Left lung (tissue), 10 donors: Measurements from ENCODE around the gene SNX27. TPM values are rescaled to one million over a fixed set of nuclear protein-coding genes. Genes with fewer than 3 reads are reported as not detected.
"Not testable (repeated sequence)": the region's sequence is repeated elsewhere in the genome, so short reads cannot be mapped to it uniquely, and the experiment has no call there.

Source experiments
- ATAC-seq: fragments of 200-7000 bp; cut with Tn5 transposase; one replicate; pipeline ENCODE4 v1.9.1; 2020; ENCODE audit warnings: moderate library complexity
- DNase-seq, 4 donors: peaks; one replicate each; pipeline ENCODE4 v3.0.0-alpha.2; 2013 to 2020
- H3K27ac ChIP-seq, 2 donors: fragments of 200-600 bp; sonication (generic) in 1 of 2; one replicate each; pipeline versions ENCODE4 v1.5.0 to v1.8.0; 2020 to 2021
- H3K27me3 ChIP-seq, 2 donors: fragments of 200-600 bp; sonication (generic) in 1 of 2; one replicate each; pipeline versions ENCODE4 v1.5.0 to v1.8.0; 2020 to 2021
- H3K36me3 ChIP-seq, 2 donors: fragments of 200-600 bp; sonication (generic) in 1 of 2; one replicate each; pipeline versions ENCODE4 v1.5.0 to v1.8.0; 2020 to 2021
- H3K4me1 ChIP-seq, 2 donors: fragments of 200-600 bp; one replicate each; pipeline ENCODE4 v1.8.0; 2021
- H3K4me3 ChIP-seq, 2 donors: fragments of 200-600 bp; sonication (generic) in 1 of 2; one replicate each; pipeline versions ENCODE4 v1.5.0 to v1.8.0; 2020 to 2021; ENCODE audit warnings: mild to moderate bottlenecking in 1 of 2
- H3K9me3 ChIP-seq, 2 donors: fragments of 200-600 bp; sonication (generic) in 1 of 2; one replicate each; pipeline versions ENCODE4 v1.5.0 to v1.8.0; 2020 to 2021
- intact Hi-C, 2 donors: fragments of 100-400 bp; cut with DNase I; formaldehyde crosslinking; loops; one replicate each; pipeline versions ENCODE4 v1.11.2 to v1.14.2; 2022
- polyA plus RNA-seq, 6 donors: library from polyadenylated mRNA; unstranded; fragments of 120-200 nt; gene quantifications; one replicate each; pipeline ENCODE4 v1.2.1, GENCODE V29; 2013; ENCODE audit not compliant: insufficient read length in 6 of 6
- total RNA-seq, 2 donors: library from RNA; stranded (reverse); fragmentation: NEBNext Ultra II Directional; extraction: Animal tissue kit (Norgen Biotek cat#: 25700); gene quantifications; one replicate each; pipeline ENCODE4 v1.2.1, GENCODE V29; 2021
- TF ChIP-seq, protein P1 (sequence below), 2 donors: fragments of 200-600 bp; sonication (generic) in 1 of 2; IDR thresholded peaks; one replicate each; pipeline versions ENCODE4 v1.5.0 to v1.8.0; 2021; ENCODE audit warnings: antibody characterized with exemption in 2 of 2
- donor health status: DM: no; HTN: yes; CAD: no.
- donor health status: DM: no; HTN: no; CAD: no.

Gene SNX27
- total and polyA plus RNA-seq, 8 donors = 21.5 to 64.5 (median 23.9) TPM

GRCh38 chr1:151729157-151729965 is 117.5 kb downstream of the SNX27 start:
- H3K9me3 ChIP-seq = no peaks in the 10 kb centered on the region
- no peaks in the 10 kb centered on the region for H3K4me1 ChIP-seq
- no peaks in the 10 kb centered on the region for H3K36me3 ChIP-seq
- no peak overlapping the region for H3K4me3 ChIP-seq
- H3K27ac ChIP-seq = no peak overlapping the region
- H3K27me3 ChIP-seq = peaks cover 0 to 43% of the 10 kb centered on the region in 2 donors
- intact Hi-C loops = no loop called here
- TF ChIP-seq, protein P1, sequence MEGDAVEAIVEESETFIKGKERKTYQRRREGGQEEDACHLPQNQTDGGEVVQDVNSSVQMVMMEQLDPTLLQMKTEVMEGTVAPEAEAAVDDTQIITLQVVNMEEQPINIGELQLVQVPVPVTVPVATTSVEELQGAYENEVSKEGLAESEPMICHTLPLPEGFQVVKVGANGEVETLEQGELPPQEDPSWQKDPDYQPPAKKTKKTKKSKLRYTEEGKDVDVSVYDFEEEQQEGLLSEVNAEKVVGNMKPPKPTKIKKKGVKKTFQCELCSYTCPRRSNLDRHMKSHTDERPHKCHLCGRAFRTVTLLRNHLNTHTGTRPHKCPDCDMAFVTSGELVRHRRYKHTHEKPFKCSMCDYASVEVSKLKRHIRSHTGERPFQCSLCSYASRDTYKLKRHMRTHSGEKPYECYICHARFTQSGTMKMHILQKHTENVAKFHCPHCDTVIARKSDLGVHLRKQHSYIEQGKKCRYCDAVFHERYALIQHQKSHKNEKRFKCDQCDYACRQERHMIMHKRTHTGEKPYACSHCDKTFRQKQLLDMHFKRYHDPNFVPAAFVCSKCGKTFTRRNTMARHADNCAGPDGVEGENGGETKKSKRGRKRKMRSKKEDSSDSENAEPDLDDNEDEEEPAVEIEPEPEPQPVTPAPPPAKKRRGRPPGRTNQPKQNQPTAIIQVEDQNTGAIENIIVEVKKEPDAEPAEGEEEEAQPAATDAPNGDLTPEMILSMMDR (IDR thresholded peaks at IDR 0.05) = no peak
- no peak for DNase-seq
- no peak for ATAC-seq

DNA sequence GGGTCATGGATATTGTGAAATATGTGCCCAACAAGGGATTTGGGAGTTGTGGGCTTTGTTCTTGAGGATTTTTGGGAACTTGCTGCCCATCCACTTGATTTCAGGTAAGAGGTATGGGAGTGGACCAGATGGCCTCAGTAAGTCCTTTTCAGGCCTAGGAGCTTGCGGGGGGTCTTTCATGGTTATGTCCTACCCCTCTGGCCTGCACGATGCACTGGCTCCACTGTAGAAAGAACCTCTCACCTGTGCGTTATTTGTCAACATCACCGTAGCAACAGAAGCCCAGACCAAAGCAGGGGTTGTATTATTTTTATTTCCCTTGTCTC is 118.1 kb downstream of the SNX27 start:
- TF ChIP-seq, protein P1 (IDR thresholded peaks at IDR 0.05) = no peak
- H3K27ac ChIP-seq = no peak overlapping the region
- DNase-seq (no peak), ATAC-seq (no peak)
- H3K9me3 ChIP-seq = no peaks in the 10 kb centered on the region
- peaks cover 0 to 38% of the 10 kb centered on the region in 2 donors for H3K27me3 ChIP-seq
- H3K36me3 ChIP-seq = no peaks in the 10 kb centered on the region
- intact Hi-C loops = no loop called here
- no peak overlapping the region for H3K4me3 ChIP-seq
- no peaks in the 10 kb centered on the region for H3K4me1 ChIP-seq

DNA sequence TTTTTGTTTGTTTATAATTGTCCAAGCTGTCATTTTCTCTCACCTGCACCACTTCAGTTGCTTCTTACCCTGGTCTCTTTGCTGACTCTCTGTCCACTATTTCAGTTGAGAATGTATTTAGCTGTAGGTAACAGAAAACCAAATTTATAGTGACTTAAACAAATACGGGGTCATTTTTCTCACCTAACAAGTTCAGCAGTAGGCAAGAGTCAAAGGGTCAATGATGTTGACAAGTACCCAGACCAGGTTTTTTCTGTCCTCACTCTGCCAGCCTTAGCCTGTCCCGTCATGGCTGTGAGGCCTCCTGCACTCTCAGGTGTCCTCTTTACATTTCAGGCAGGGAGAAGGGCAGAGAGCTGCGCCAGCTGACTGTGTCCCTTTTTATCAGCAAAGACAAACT is 121.3 kb downstream of the SNX27 start:
- DNase-seq (no peak), ATAC-seq (no peak)
- intact Hi-C loops = no loop called here
- Histone ChIP-seq H3K36me3 (no peaks in the 10 kb centered on the region), H3K9me3 (peaks cover 0 to 8% of the 10 kb centered on the region in 2 donors), H3K27me3 (peaks cover 0 to 11% of the 10 kb centered on the region in 2 donors), H3K27ac (no peak overlapping the region), H3K4me3 (no peak overlapping the region), H3K4me1 (no peaks in the 10 kb centered on the region)
- TF ChIP-seq, protein P1 (IDR thresholded peaks at IDR 0.05) = no peak

GRCh38 chr1:151733995-151734394 is 122.1 kb downstream of the SNX27 start:
- ATAC-seq, H3K9me3 ChIP-seq, H3K36me3 ChIP-seq, H3K4me1 ChIP-seq, H3K27me3 ChIP-seq, DNase-seq, intact Hi-C loops, H3K4me3 ChIP-seq, H3K27ac ChIP-seq: not testable (repeated sequence)

- Histone ChIP-seq H3K4me1 (peaks cover 0 to 5% of the 10 kb centered on the region in 2 donors), H3K4me3 (no peak overlapping the region), H3K36me3 (no peaks in the 10 kb centered on the region), H3K27me3 (peaks cover 0 to 2% of the 10 kb centered on the region in 2 donors), H3K27ac (no peak overlapping the region), H3K9me3 (peaks cover 0 to 8% of the 10 kb centered on the region in 2 donors)
- TF ChIP-seq, protein P1 (IDR thresholded peaks at IDR 0.05) = no peak
- DNase-seq (no peak), ATAC-seq (no peak)
- intact Hi-C loops = no loop called here
These were observed 125.2 kb downstream of the SNX27 start for GRCh38 chr1:151737026-151737425.

DNA sequence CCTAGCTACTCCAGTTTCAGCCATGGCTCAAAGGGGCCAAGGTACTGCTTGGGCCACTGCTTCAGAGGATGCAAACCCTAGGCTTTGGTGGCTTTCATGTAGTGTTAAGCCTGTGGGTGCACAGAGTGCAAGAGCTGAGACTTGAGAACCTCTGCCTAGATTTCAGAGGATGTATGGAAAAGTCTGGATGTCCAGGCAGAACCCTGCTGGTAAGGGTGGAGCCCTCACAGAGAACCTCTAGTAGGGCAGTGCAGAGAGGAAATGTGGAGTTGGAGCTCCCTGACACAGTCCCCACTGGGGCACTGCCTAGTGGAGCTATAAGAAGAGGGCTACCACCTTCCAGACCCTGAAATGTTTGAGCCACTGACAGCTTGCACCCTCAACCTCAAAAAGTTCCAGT is 125.6 kb downstream of the SNX27 start:
- H3K27ac ChIP-seq = no peak overlapping the region
- H3K4me3 ChIP-seq = no peak overlapping the region
- H3K36me3 ChIP-seq = no peaks in the 10 kb centered on the region
- intact Hi-C loops = no loop called here
- H3K4me1 ChIP-seq = peaks cover 0 to 5% of the 10 kb centered on the region in 2 donors
- ATAC-seq (no peak), DNase-seq (no peak)
- peaks cover 0 to 8% of the 10 kb centered on the region in 2 donors for H3K9me3 ChIP-seq
- H3K27me3 ChIP-seq = no peaks in the 10 kb centered on the region
- TF ChIP-seq, protein P1 (IDR thresholded peaks at IDR 0.05) = no peak
